ENCODE results near the gene HSPA1A. TPM values are rescaled to one million over a fixed set of nuclear protein-coding genes. Genes with fewer than 3 reads are reported as not detected.

HSPA1A gene
- total RNA-seq, 2 experiments from 2014 or later: 8.1 to 9.8 TPM

- Histone ChIP-seq H3K9me3 (ENCODE audit: control insufficient read depth in 1 of 2, insufficient read depth in 1 of 2, low read length in 2 of 2) (no peaks in the 10 kb centered on the region), H3K4me1 (ENCODE audit: insufficient read depth, low read length) (peaks cover 32% of the 10 kb centered on the region), H3K27ac (ENCODE audit: low read depth in 1 of 2, low read length in 2 of 2) (no peak overlapping the region), H3K27me3 (ENCODE audit: control insufficient read depth in 1 of 2, insufficient read depth in 2 of 2, low read length in 2 of 2) (no peaks in the 10 kb centered on the region), H3K4me3 (ENCODE audit: low read length) (no peak overlapping the region), H3K36me3 (ENCODE audit: insufficient read depth, low read length) (peaks cover 59% of the 10 kb centered on the region)
- no peak overlapping the region for H3K4me3 Mint-ChIP-seq
- intact Hi-C loops (cut with DNase I, micrococcal nuclease): no loop called here
- no peak overlapping the region for H3K27ac Mint-ChIP-seq
- TF ChIP-seq CTCF (IDR thresholded peaks at IDR 0.05): no peak
- H3K27me3 Mint-ChIP-seq: no peaks in the 10 kb centered on the region
- peaks cover 20% of the 10 kb centered on the region for H3K4me1 Mint-ChIP-seq (ENCODE audit: low read depth)
- ChIA-PET CTCF (no interaction called here), POLR2A (no interaction called here)
- H3K9me3 Mint-ChIP-seq: no peaks in the 10 kb centered on the region
- ATAC-seq (ENCODE audit: poor library complexity): no peak
- no peak for DNase-seq
- H3K36me3 Mint-ChIP-seq (ENCODE audit: low read depth): peaks cover 47% of the 10 kb centered on the region
Measured at GRCh38 chr6:31779908-31780307, 35.4 kb upstream of the HSPA1A start.

GRCh38 chr6:31780507-31781243, 34.7 kb upstream of the HSPA1A start:
- ATAC-seq (ENCODE audit: poor library complexity) (no peak), DNase-seq (no peak)
- ChIA-PET POLR2A (no interaction called here), CTCF (no interaction called here)
- Histone ChIP-seq H3K27ac (ENCODE audit: low read depth in 1 of 2, low read length in 2 of 2) (no peak overlapping the region), H3K4me1 (ENCODE audit: insufficient read depth, low read length) (peaks cover 26% of the 10 kb centered on the region), H3K4me3 (ENCODE audit: low read length) (no peak overlapping the region), H3K9me3 (ENCODE audit: control insufficient read depth in 1 of 2, insufficient read depth in 1 of 2, low read length in 2 of 2) (no peaks in the 10 kb centered on the region), H3K27me3 (ENCODE audit: control insufficient read depth in 1 of 2, insufficient read depth in 2 of 2, low read length in 2 of 2) (no peaks in the 10 kb centered on the region), H3K36me3 (ENCODE audit: insufficient read depth, low read length) (peaks cover 67% of the 10 kb centered on the region)
- Mint-ChIP-seq H3K36me3 (ENCODE audit: low read depth) (peaks cover 48% of the 10 kb centered on the region), H3K4me3 (no peak overlapping the region), H3K4me1 (ENCODE audit: low read depth) (peaks cover 14% of the 10 kb centered on the region), H3K27ac (no peak overlapping the region), H3K9me3 (no peaks in the 10 kb centered on the region), H3K27me3 (no peaks in the 10 kb centered on the region)
- intact Hi-C loops (cut with DNase I, micrococcal nuclease): no loop called here
- no peak for TF ChIP-seq CTCF (IDR thresholded peaks at IDR 0.05)

GRCh38 chr6:31781244-31782125, 33.9 kb upstream of the HSPA1A start:
- peaks cover 72% of the 10 kb centered on the region for H3K36me3 ChIP-seq (ENCODE audit: insufficient read depth, low read length)
- ATAC-seq (ENCODE audit: poor library complexity) (no peak), DNase-seq (no peak)
- H3K4me3 ChIP-seq (ENCODE audit: low read length): no peak overlapping the region
- Mint-ChIP-seq H3K27ac (no peak overlapping the region), H3K36me3 (ENCODE audit: low read depth) (peaks cover 48% of the 10 kb centered on the region), H3K4me1 (ENCODE audit: low read depth) (peaks cover 11% of the 10 kb centered on the region), H3K27me3 (no peaks in the 10 kb centered on the region), H3K9me3 (no peaks in the 10 kb centered on the region), H3K4me3 (no peak overlapping the region)
- CTCF ChIA-PET: no interaction called here
- H3K27ac ChIP-seq (ENCODE audit: low read depth in 1 of 2, low read length in 2 of 2): no peak overlapping the region
- TF ChIP-seq CTCF (IDR thresholded peaks at IDR 0.05): no peak
- POLR2A ChIA-PET: no interaction called here
- no peaks in the 10 kb centered on the region for H3K27me3 ChIP-seq (ENCODE audit: control insufficient read depth in 1 of 2, insufficient read depth in 2 of 2, low read length in 2 of 2)
- H3K9me3 ChIP-seq (ENCODE audit: control insufficient read depth in 1 of 2, insufficient read depth in 1 of 2, low read length in 2 of 2): no peaks in the 10 kb centered on the region
- intact Hi-C loops (cut with DNase I, micrococcal nuclease): no loop called here
- H3K4me1 ChIP-seq (ENCODE audit: insufficient read depth, low read length): peaks cover 18% of the 10 kb centered on the region
